Measurements from ENCODE around the gene GNA12. TPM values are rescaled to one million over a fixed set of nuclear protein-coding genes. Genes with fewer than 3 reads are reported as not detected.

The GNA12 gene
- total RNA-seq, 2 experiments from 2014 or later = 16.3 to 17.4 TPM

DNA sequence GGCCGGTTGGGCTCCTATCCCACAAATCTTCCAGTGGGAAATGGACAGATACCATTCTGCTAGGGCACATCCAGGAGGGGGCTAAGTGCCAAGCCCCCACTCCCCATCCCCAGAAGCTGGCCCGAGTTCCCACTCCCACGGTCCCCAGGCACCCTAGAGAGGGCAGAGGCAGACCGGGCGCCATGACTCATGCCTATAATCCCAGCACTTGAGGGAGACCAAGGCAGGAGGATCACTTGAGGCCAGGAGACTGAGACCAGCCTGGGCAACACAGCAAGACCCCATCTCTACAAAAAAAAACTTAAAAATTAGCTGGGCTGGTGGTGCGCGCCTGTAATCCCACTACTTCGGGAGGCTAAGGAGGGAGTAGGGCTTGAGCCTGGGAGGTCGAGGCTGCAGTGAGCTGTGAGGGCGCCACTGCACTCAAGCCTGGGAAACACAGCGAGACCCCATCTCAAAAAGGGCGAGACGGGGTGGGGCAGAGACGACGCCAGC is 870 bp downstream of the GNA12 start:
- Mint-ChIP-seq H3K4me1 (peaks cover 32% of the 10 kb centered on the region), H3K36me3 (ENCODE audit: low read depth) (no peaks in the 10 kb centered on the region), H3K27me3 (no peaks in the 10 kb centered on the region), H3K4me3 (peak overlapping the region; percentile 76), H3K27ac (no peak overlapping the region), H3K9me3 (no peaks in the 10 kb centered on the region)
- CTCF ChIA-PET = no interaction called here
- no peak for DNase-seq
- POLR2A ChIA-PET = interaction anchor here (0.5 kb wide), 1 partner anchor 78 kb away, joined by 3 read pairs; no protein-coding TSS in a partner anchor

DNA sequence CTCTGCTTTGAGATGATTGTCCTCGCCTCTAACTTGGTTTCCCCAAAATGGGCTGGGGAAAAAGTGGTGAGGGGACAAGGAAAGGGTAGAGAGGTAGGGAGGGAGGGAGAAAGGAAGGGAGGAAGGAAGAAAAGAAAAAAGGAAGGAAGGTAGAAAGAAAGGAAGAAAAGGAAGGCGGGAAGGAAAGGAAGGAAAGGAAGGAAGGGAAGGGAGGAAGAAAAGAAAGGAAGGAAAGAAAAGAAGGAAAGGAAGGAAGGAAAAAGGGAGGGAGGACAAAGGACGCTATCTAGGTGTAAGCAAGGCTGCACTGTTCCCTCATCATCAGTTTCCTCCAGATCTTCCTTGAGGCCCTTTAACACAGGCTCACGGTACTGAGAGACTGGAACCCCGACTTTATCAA is 2.2 kb downstream of the GNA12 start:
- Mint-ChIP-seq H3K36me3 (ENCODE audit: low read depth) (peaks cover 3% of the 10 kb centered on the region), H3K4me3 (no peak overlapping the region), H3K27ac (no peak overlapping the region), H3K4me1 (peaks cover 43% of the 10 kb centered on the region), H3K9me3 (no peaks in the 10 kb centered on the region), H3K27me3 (no peaks in the 10 kb centered on the region)
- DNase-seq = no peak
- ChIA-PET POLR2A (no interaction called here), CTCF (no interaction called here)

DNA sequence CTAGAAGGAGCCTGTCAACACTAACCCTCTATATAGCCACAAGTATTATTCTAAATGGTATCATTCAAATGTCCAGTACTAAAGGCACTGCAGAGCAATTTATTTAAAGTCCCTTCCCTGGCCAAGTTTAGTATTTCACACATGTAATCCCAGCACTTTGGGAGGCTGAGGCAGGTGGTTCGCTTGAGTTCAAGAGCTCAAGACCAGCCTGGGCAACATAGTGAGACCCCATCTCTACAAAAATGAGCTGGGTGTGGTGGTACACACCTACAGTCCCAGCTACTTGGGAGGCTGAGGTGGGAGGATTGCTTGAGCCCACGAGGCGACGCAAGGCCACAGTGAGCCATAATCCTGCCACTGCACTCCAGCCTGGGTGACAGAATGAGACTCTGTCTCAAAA is 3.6 kb downstream of the GNA12 start:
- Mint-ChIP-seq H3K36me3 (ENCODE audit: low read depth) (peaks cover 10% of the 10 kb centered on the region), H3K4me3 (no peak overlapping the region), H3K9me3 (no peaks in the 10 kb centered on the region), H3K4me1 (peaks cover 46% of the 10 kb centered on the region), H3K27ac (no peak overlapping the region), H3K27me3 (no peaks in the 10 kb centered on the region)
- POLR2A ChIA-PET = interaction anchor here (1.3 kb wide), 1 partner anchor 24 kb away, joined by 3 read pairs; no protein-coding TSS in a partner anchor
- DNase-seq = no peak
- CTCF ChIA-PET = interaction anchor here (0.6 kb wide), 1 partner anchor 54 kb away, joined by 3 read pairs; no protein-coding TSS in a partner anchor

DNA sequence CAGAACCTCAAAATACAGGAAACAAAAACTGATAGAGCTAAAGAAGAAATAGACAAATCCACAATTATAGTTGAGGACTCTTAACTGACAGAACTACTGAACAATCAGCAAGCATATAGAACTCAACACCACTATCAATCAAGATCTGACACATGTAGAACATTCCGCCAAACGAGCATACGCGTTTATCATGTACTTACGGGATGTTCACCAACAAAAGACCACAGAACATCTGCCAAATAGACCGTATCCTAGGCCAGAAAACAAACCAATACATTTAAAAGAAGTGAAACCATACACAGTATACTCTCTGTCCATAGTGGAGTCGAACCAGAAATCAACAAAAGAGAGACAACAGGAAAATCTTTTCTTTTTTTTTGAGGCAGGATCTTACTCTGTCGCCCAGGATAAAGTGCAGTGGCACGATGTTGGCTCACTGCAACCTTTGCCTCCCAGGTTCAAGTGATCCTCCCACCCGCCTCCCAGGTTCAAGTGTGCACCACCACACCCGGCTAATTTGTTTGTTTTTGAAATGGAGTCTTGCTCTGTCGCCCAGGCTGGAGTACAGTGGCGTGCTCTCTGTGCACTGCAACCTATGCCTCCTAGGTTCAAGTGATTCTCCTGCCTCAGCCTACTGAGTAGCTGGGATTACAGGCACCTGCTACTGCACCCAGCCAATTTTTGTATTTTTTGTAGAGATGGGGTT is 5.1 kb downstream of the GNA12 start:
- no peak for DNase-seq
- Mint-ChIP-seq H3K27ac (no peak overlapping the region), H3K9me3 (no peaks in the 10 kb centered on the region), H3K4me3 (no peak overlapping the region), H3K4me1 (peaks cover 36% of the 10 kb centered on the region), H3K36me3 (ENCODE audit: low read depth) (peaks cover 14% of the 10 kb centered on the region), H3K27me3 (no peaks in the 10 kb centered on the region)
- CTCF ChIA-PET = interaction anchor here (0.6 kb wide), 1 partner anchor 13 kb away, joined by 3 read pairs; no protein-coding TSS in a partner anchor
- POLR2A ChIA-PET = no interaction called here

DNA sequence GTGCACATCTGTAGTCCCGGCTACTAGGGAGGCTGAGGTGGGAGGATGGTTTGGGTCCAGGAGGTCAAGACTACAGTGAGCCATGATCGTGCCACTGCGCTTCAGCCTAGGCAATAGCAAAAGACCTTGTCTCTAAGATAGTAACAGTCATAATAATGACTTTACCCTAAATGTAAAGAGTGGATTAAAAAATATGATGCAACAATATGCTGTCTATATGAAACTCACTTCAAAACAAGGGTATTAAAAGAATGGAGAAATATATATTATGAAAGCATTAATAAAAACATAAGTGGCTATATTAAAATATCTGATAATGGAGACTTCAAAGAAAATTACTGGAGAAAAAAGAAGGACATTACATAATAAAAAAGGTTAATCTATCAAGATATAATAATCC is 5.7 kb downstream of the GNA12 start:
- DNase-seq = no peak
- ChIA-PET CTCF (no interaction called here), POLR2A (no interaction called here)
- peaks cover 36% of the 10 kb centered on the region for H3K4me1 Mint-ChIP-seq
- H3K4me3 Mint-ChIP-seq = no peak overlapping the region
- no peaks in the 10 kb centered on the region for H3K27me3 Mint-ChIP-seq
- no peak overlapping the region for H3K27ac Mint-ChIP-seq
- H3K36me3 Mint-ChIP-seq (ENCODE audit: low read depth) = peaks cover 14% of the 10 kb centered on the region
- no peaks in the 10 kb centered on the region for H3K9me3 Mint-ChIP-seq

DNA sequence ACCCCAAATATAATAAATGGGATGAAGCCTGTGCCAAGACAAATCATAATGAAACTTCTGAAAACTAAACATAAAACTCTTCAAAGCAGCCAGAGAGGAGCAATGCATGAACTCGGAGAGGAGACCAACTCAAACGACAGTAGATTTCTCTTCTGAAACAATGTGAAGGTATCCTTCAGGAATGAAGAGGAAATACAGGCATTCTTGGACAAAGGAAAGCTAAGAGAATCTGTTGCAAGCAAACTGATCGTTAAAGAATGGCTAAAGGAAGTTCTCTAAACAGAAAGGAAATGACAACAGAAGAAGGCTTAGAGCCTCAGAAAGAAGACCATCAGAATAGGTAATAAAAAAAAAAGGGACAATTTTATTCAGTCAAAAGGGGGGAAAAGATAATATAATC is 6.6 kb downstream of the GNA12 start:
- Mint-ChIP-seq H3K4me3 (peak overlapping the region; percentile 51), H3K4me1 (peaks cover 27% of the 10 kb centered on the region), H3K36me3 (ENCODE audit: low read depth) (peaks cover 14% of the 10 kb centered on the region), H3K9me3 (no peaks in the 10 kb centered on the region), H3K27ac (no peak overlapping the region), H3K27me3 (no peaks in the 10 kb centered on the region)
- DNase-seq = no peak
- POLR2A ChIA-PET = interaction anchor here (0.6 kb wide), 1 partner anchor 487 kb away, joined by 4 read pairs; no protein-coding TSS in a partner anchor
- CTCF ChIA-PET = no interaction called here

DNA sequence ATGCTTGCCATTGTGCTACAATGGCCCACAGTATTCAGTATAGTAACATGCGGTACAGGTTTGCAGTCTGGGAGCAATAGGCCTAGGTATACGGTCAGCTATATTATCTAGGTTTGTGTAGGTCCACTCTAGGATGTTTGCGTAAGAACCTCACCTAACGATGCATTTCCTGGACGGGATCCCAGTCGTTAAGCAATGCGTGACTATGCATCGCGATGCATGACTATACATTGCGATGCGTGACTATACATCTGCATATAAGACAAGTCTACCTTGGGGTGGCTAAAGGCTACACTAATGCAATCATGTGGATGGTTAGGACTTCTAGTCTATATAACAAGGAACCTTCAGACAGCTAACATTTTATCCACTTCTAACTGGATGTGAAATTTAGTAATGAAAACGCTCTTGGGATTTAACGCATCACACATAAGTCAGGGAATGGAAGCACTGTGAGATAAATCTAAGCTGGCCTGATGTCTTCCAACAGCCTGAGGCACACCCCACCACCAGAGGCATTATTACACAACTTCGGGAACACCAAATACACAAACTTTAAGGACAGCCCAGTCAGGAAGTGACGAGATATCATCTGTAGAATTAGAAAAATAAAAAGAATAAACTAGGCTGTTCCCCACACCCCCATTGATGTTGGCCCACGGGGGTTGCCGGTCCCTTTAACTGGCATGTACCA is 9.2 kb downstream of the GNA12 start:
- Mint-ChIP-seq H3K27ac (no peak overlapping the region), H3K9me3 (no peaks in the 10 kb centered on the region), H3K4me1 (peaks cover 18% of the 10 kb centered on the region), H3K4me3 (no peak overlapping the region), H3K27me3 (no peaks in the 10 kb centered on the region), H3K36me3 (ENCODE audit: low read depth) (peaks cover 14% of the 10 kb centered on the region)
- POLR2A ChIA-PET = no interaction called here
- CTCF ChIA-PET = no interaction called here
- no peak for DNase-seq

DNA sequence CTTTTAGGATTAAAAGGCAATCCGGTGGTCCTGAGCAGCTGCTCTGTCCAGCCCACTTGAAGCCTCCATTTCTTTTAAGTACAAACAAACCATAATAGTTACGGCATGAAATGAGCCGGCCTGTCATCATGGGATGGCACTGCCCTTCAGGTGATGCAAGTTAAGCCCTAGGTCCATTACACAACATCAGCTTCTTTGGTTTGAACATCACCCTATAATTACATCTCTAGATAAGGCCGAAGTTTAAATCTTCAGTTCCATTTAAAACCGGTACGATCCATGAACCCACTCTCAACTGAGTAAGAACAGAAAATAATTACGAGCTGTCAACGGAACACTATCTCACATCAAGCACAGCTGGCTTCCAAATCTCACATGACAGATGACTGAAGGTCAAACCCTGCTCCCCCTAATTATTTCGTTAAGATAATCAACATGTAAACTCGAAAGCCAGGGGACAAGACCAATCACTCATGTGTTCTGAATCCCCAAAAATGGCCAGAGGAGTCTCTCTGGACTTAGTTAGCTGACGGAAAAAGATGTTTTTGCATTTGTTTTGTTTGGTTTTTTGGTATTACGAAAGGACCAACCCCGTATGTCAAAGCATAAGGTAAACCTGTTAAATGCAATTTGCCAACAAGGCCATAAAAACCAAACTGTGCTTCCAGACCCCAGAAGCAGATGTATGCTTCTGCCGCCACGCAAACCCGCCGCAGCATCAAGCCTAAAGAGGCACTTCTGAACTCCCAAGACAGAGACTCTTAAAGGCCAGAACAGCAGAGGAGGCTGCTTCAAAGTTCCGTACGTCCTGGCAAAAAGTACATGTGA is 10.8 kb downstream of the GNA12 start:
- Mint-ChIP-seq H3K36me3 (ENCODE audit: low read depth) (peaks cover 14% of the 10 kb centered on the region), H3K27me3 (no peaks in the 10 kb centered on the region), H3K27ac (no peak overlapping the region), H3K4me3 (no peak overlapping the region), H3K9me3 (no peaks in the 10 kb centered on the region), H3K4me1 (peaks cover 18% of the 10 kb centered on the region)
- ChIA-PET CTCF (no interaction called here), POLR2A (no interaction called here)
- no peak for DNase-seq

DNA sequence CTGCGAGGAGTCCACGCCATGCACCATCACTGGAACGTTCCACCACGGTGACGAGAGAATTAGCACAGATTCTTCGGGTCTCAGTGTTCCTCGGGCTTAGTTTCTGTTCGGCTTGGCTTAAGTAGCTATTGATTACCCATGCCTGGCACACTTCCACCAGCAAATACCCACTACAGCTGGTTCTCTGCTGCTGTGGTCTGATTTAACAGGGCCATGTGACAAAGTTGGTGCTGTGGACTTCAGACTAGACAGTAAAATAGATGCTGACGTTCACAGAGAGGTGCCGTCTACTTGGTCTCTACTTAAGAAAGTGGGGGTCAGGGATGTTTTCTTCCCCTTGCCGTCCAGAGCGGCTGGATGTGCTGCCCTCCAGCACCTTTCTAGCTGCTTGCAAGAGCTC is 11.6 kb downstream of the GNA12 start:
- POLR2A ChIA-PET = no interaction called here
- no peak overlapping the region for H3K27ac Mint-ChIP-seq
- H3K9me3 Mint-ChIP-seq = no peaks in the 10 kb centered on the region
- CTCF ChIA-PET = no interaction called here
- peaks cover 12% of the 10 kb centered on the region for H3K4me1 Mint-ChIP-seq
- no peaks in the 10 kb centered on the region for H3K27me3 Mint-ChIP-seq
- peaks cover 13% of the 10 kb centered on the region for H3K36me3 Mint-ChIP-seq (ENCODE audit: low read depth)
- H3K4me3 Mint-ChIP-seq = no peak overlapping the region
- no peak for DNase-seq

DNA sequence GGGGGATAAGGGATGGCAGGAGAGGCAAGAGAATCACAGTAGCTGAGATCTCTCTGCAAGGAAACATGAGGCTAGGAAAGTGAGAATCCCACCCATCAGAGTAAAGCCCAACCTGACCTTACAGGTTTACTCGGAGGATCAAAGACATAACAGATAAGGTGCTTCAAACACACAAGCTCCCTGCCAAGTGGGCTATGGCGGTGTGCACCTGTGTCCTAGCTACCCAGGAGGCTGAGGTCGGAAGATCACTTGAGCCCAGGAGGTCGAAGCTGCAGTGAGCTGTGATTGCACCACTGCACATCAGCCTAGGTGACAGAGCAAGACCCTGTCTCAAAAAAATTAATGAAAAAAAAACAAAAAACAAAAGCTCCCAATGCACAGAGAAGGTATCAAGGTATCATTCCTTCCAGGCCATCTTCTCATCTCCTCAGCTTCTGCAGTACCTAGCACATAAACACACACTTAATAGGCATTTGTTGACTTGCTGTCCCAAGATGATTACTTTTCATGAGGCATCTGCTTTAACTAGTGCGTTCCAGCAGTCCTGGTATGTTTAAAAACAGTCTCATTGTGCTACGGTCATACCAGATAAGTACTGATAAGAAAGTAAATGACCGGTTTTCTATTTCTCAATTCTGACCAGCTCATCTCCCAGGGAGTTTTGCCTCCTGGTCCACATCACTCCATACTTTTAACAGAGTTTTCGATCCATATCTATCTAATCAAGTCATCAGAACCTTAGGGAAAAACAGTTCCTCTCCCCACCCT is 13.3 kb downstream of the GNA12 start:
- POLR2A ChIA-PET = no interaction called here
- CTCF ChIA-PET = interaction anchor here (0.5 to 0.8 kb wide), 3 partner anchors 17 to 1644 kb away, joined by 3 to 4 read pairs (median 3); no protein-coding TSS in a partner anchor
- no peak overlapping the region for H3K4me3 Mint-ChIP-seq
- H3K9me3 Mint-ChIP-seq = no peaks in the 10 kb centered on the region
- DNase-seq = no peak
- H3K4me1 Mint-ChIP-seq = no peaks in the 10 kb centered on the region
- H3K27ac Mint-ChIP-seq = no peak overlapping the region
- H3K27me3 Mint-ChIP-seq = no peaks in the 10 kb centered on the region
- H3K36me3 Mint-ChIP-seq (ENCODE audit: low read depth) = peaks cover 7% of the 10 kb centered on the region

DNA sequence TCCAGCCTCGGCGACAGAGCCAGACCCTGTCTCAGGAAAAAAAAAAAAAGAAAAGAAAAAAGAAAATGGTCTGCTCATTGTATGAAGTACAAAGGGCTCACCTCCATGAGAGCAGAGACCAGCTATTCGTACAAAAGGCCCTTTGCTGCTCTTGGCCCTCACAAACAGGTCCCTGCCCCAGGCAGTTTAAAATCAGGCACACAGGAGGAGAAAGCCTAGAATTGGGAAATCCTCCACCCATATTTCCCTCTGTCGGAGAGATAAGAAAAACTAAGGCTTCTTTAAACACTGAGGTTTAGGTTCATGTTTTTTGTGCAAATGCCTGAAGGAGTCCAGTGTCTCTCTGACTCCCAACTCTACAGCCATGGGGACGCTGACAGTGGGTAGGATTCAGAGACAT is 15.1 kb downstream of the GNA12 start:
- no peaks in the 10 kb centered on the region for H3K27me3 Mint-ChIP-seq
- POLR2A ChIA-PET = no interaction called here
- no peak overlapping the region for H3K27ac Mint-ChIP-seq
- CTCF ChIA-PET = interaction anchor here (0.7 kb wide), 1 partner anchor 1910 kb away, joined by 4 read pairs; no protein-coding TSS in a partner anchor
- no peaks in the 10 kb centered on the region for H3K9me3 Mint-ChIP-seq
- no peaks in the 10 kb centered on the region for H3K36me3 Mint-ChIP-seq (ENCODE audit: low read depth)
- DNase-seq = no peak
- no peak overlapping the region for H3K4me3 Mint-ChIP-seq
- peaks cover 2% of the 10 kb centered on the region for H3K4me1 Mint-ChIP-seq

DNA sequence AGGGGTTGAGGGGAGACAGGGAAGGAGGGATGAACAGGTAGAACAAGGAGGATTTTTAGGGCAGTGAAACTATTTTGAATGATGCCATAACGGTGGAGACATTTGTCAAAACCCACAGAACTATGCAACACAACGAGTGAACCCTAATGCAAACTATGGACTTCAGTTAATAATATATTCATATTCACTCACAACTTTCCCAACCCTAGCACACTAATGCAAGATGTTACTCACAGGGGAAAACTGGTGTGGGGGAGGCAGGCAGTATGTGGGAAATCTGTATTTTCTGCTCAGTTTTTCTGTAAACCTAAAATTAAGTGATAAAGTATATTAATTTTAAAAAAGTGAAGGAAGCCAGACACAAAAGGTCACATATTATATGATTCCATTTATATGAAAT is 17.3 kb downstream of the GNA12 start:
- H3K4me3 Mint-ChIP-seq = no peak overlapping the region
- H3K9me3 Mint-ChIP-seq = no peaks in the 10 kb centered on the region
- no peaks in the 10 kb centered on the region for H3K36me3 Mint-ChIP-seq (ENCODE audit: low read depth)
- no peak for DNase-seq
- CTCF ChIA-PET = no interaction called here
- peaks cover 4% of the 10 kb centered on the region for H3K4me1 Mint-ChIP-seq
- POLR2A ChIA-PET = no interaction called here
- no peak overlapping the region for H3K27ac Mint-ChIP-seq
- H3K27me3 Mint-ChIP-seq = no peaks in the 10 kb centered on the region

All from activated CD4-positive, alpha-beta memory T cell treated with anti-CD3 and anti-CD28 coated beads, Interleukin-2, amount 10 ng/mL, durations not matched to agents 7 days and 5 days (primary cell).